Left ventricle myocardium inferior (tissue), 1 donor: ENCODE measurements around the gene C1QTNF12. TPM values are rescaled to one million over a fixed set of nuclear protein-coding genes. Genes with fewer than 3 reads are reported as not detected.

Experiments
- DNase-seq: peaks from one replicate; pipeline ENCODE4 v3.0.0-alpha.2; 2020
- H3K27ac ChIP-seq: fragments of 200-600 bp; replicated peaks from 2 replicates; pipeline ENCODE4 v1.8.0; 2021
- H3K27me3 ChIP-seq: fragments of 200-600 bp; 2 replicates; pipeline ENCODE4 v1.8.0; 2021; ENCODE audit warnings: low read depth
- H3K36me3 ChIP-seq: fragments of 200-600 bp; 2 replicates; pipeline ENCODE4 v1.8.0; 2021
- H3K4me1 ChIP-seq: fragments of 200-600 bp; 2 replicates; pipeline ENCODE4 v1.8.0; 2021
- H3K4me3 ChIP-seq: fragments of 200-600 bp; 2 replicates; pipeline ENCODE4 v1.8.0; 2021; ENCODE audit warnings: mild to moderate bottlenecking, moderate library complexity
- H3K9me3 ChIP-seq: fragments of 200-600 bp; replicated peaks from 2 replicates; pipeline ENCODE4 v1.8.0; 2021
- CTCF ChIP-seq: fragments of 200-600 bp; IDR thresholded peaks from 2 replicates; pipeline ENCODE4 v1.8.0; 2021; ENCODE audit warnings: antibody characterized with exemption, mild to moderate bottlenecking, borderline replicate concordance
- intact Hi-C: fragments of 100-400 bp; cut with micrococcal nuclease; formaldehyde crosslinking; loops from one replicate; pipeline ENCODE4 v1.11.0; 2022
- total RNA-seq: library from RNA; stranded (reverse); fragmentation: NEBNext Ultra II Directional; extraction: Animal tissue kit (Norgen Biotek cat#: 25700); gene quantifications from one replicate; pipeline ENCODE4 v1.2.1, GENCODE V29; 2021
- donor health status: DM: no; HTN: yes; CAD: no; lungs with severe emphysema.

The C1QTNF12 gene
- total RNA-seq, 1 donor from 2014 or later: 0.55 TPM

GRCh38 chr1:1267488-1268283, 21.2 kb upstream of the C1QTNF12 start:
- peaks cover 70% of the 10 kb centered on the region for H3K36me3 ChIP-seq
- intact Hi-C loops: no loop called here
- no peak for DNase-seq

GRCh38 chr1:1264868-1265272, 18.3 kb upstream of the C1QTNF12 start:
- Histone ChIP-seq H3K4me3 (no peak overlapping the region), H3K9me3 (no peaks in the 10 kb centered on the region), H3K27ac (no peak overlapping the region), H3K36me3 (peaks cover 76% of the 10 kb centered on the region), H3K27me3 (no peaks in the 10 kb centered on the region), H3K4me1 (peaks cover 41% of the 10 kb centered on the region)
- DNase-seq: no peak
- intact Hi-C loops: no loop called here
- no peak for TF ChIP-seq CTCF

More at GRCh38 chr1:1267488-1268283, 21.2 kb upstream of the C1QTNF12 start:
- TF ChIP-seq CTCF: no peak
- Histone ChIP-seq H3K27ac (no peak overlapping the region), H3K27me3 (no peaks in the 10 kb centered on the region), H3K4me1 (peaks cover 41% of the 10 kb centered on the region), H3K4me3 (no peak overlapping the region), H3K9me3 (no peaks in the 10 kb centered on the region)

- no peak for DNase-seq
- Histone ChIP-seq H3K4me1 (peaks cover 42% of the 10 kb centered on the region), H3K36me3 (peaks cover 81% of the 10 kb centered on the region), H3K27me3 (no peaks in the 10 kb centered on the region), H3K4me3 (no peak overlapping the region), H3K27ac (no peak overlapping the region), H3K9me3 (no peaks in the 10 kb centered on the region)
- TF ChIP-seq CTCF: no peak
- intact Hi-C loops: no loop called here
Observed at GRCh38 chr1:1264026-1264425, 17.5 kb upstream of the C1QTNF12 start.

GRCh38 chr1:1262758-1263157, 16.2 kb upstream of the C1QTNF12 start:
- Histone ChIP-seq H3K4me3 (no peak overlapping the region), H3K9me3 (no peaks in the 10 kb centered on the region), H3K27me3 (no peaks in the 10 kb centered on the region), H3K27ac (no peak overlapping the region), H3K36me3 (peaks cover 77% of the 10 kb centered on the region), H3K4me1 (peaks cover 51% of the 10 kb centered on the region)
- no peak for DNase-seq
- no peak for TF ChIP-seq CTCF
- intact Hi-C loops: no loop called here

- Histone ChIP-seq H3K27ac (no peak overlapping the region), H3K36me3 (peaks cover 70% of the 10 kb centered on the region), H3K4me1 (peaks cover 51% of the 10 kb centered on the region), H3K27me3 (no peaks in the 10 kb centered on the region), H3K9me3 (no peaks in the 10 kb centered on the region), H3K4me3 (no peak overlapping the region)
- DNase-seq: no peak
- intact Hi-C loops: no loop called here
- no peak for TF ChIP-seq CTCF
Observed at GRCh38 chr1:1262071-1262470, 15.5 kb upstream of the C1QTNF12 start.
